Measurements from ENCODE around the gene TCAF1.

- TF ChIP-seq REST (IDR thresholded peaks at IDR 0.05; ENCODE audit: low read depth), result no peak
- TF ChIP-seq MAX (IDR thresholded peaks at IDR 0.05), result no peak
- no peak for TF ChIP-seq TEAD4 (IDR thresholded peaks at IDR 0.05)
- TF ChIP-seq RAD21 (IDR thresholded peaks at IDR 0.05; ENCODE audit: low read depth), result no peak
- TF ChIP-seq YY1 (IDR thresholded peaks at IDR 0.05; ENCODE audit: low read depth), result no peak
- no peak for TF ChIP-seq FOXM1 (IDR thresholded peaks at IDR 0.05; ENCODE audit: borderline replicate concordance, low read depth)
Observed at GRCh38 chr7:143914938-143915652, 13.1 kb upstream of the TCAF1 start.

Measured in Ishikawa (cell line).